IMR-90 (cell line): ENCODE measurements around the gene SRRM1. TPM values are rescaled to one million over a fixed set of nuclear protein-coding genes. Genes with fewer than 3 reads are reported as not detected.

Source experiments
- ATAC-seq: fragments of 200-7000 bp; cut with Tn5 transposase; 2 replicates; pipeline ENCODE4 v1.9.1; 2020; ENCODE audit warnings: low read depth, mild to moderate bottlenecking, moderate library complexity
- BruUV-seq: library from RNA; stranded (reverse); fragments of 400-500 nt; replicated peaks from 2 replicates; lab custom pipeline; 2021; lab: Mats Ljungman, UMichigan
- CTCF ChIA-PET: fragments of 300-600 bp; formaldehyde crosslinking; extraction: SDS; loops from one replicate; lab custom pipeline; 2021; ENCODE audit warnings: antibody characterized with exemption; lab: Yijun Ruan, JAX
- POLR2A ChIA-PET: fragments of 300-600 bp; sonication (Branson Sonifier 250); formaldehyde crosslinking; loops from one replicate; lab custom pipeline; 2022; ENCODE audit warnings: antibody characterized with exemption; ENCODE audit not compliant: unreplicated experiment; lab: Charles Lee
- DNase-seq: peaks from one replicate; pipeline ENCODE4 v3.0.0; 2013
- H2AFZ ChIP-seq: replicated peaks from 2 replicates; pipeline ENCODE3; 2013; ENCODE audit warnings: low read length, mild to moderate bottlenecking; ENCODE audit not compliant: poor library complexity
- H2AK5ac ChIP-seq: 2 replicates; pipeline ENCODE4 v1.6.1; 2013; ENCODE audit warnings: low read depth, low read length, inconsistent platforms
- H2AK9ac ChIP-seq: replicated peaks from 2 replicates; pipeline ENCODE3; 2013; ENCODE audit warnings: mild to moderate bottlenecking, low read depth, low read length, moderate library complexity; ENCODE audit not compliant: poor library complexity
- H2BK120ac ChIP-seq: 2 replicates; pipeline ENCODE4 v1.6.1; 2013; ENCODE audit warnings: low read depth, low read length, inconsistent platforms
- H2BK15ac ChIP-seq: 3 replicates; pipeline ENCODE4 v1.6.1; 2013; ENCODE audit warnings: low read depth, low read length, inconsistent platforms
- H2BK20ac ChIP-seq: 2 replicates; pipeline ENCODE4 v1.6.1; 2013; ENCODE audit warnings: low read depth, mild to moderate bottlenecking, inconsistent platforms, low read length, moderate library complexity
- H2BK5ac ChIP-seq: 2 replicates; pipeline ENCODE4 v1.6.1; 2013; ENCODE audit warnings: mild to moderate bottlenecking, low read depth, low read length, inconsistent platforms; ENCODE audit not compliant: poor library complexity, severe bottlenecking
- H3K14ac ChIP-seq: replicated peaks from 2 replicates; pipeline ENCODE4 v1.6.1; 2013; ENCODE audit warnings: low read depth, low read length, inconsistent platforms
- H3K18ac ChIP-seq: 2 replicates; pipeline ENCODE4 v1.6.1; 2013; ENCODE audit warnings: low read depth, low read length, control low read depth
- H3K23ac ChIP-seq: 2 replicates; pipeline ENCODE4 v1.6.1; 2013; ENCODE audit warnings: low read depth, low read length, inconsistent platforms
- H3K27ac ChIP-seq: 2 replicates; pipeline ENCODE4 v1.5.1; 2013; ENCODE audit warnings: mild to moderate bottlenecking, control low read depth, low read length; ENCODE audit not compliant: insufficient read depth
- H3K27me3 ChIP-seq: 2 replicates; pipeline ENCODE4 v1.6.1; 2013; ENCODE audit warnings: low read length; ENCODE audit not compliant: control insufficient read depth, insufficient read depth
- H3K36me3 ChIP-seq: 2 replicates; pipeline ENCODE4 v1.6.1; 2013; ENCODE audit warnings: low read length, mixed read lengths; ENCODE audit not compliant: control insufficient read depth, insufficient read depth
- H3K4ac ChIP-seq: 2 replicates; pipeline ENCODE4 v1.6.1; 2013; ENCODE audit warnings: low read depth, low read length, inconsistent platforms
- H3K4me1 ChIP-seq: 2 replicates; pipeline ENCODE4 v1.6.1; 2013; ENCODE audit warnings: low read length, mixed read lengths; ENCODE audit not compliant: control insufficient read depth, insufficient read depth
- H3K4me2 ChIP-seq: 2 replicates; pipeline ENCODE4 v1.6.1; 2013; ENCODE audit warnings: low read depth, mild to moderate bottlenecking, control low read depth, low read length, moderate library complexity
- H3K4me3 ChIP-seq: 2 replicates; pipeline ENCODE4 v1.5.1; 2013; ENCODE audit warnings: low read depth, mild to moderate bottlenecking, control low read depth, low read length, moderate library complexity; ENCODE audit not compliant: insufficient read depth
- H3K56ac ChIP-seq: 2 replicates; pipeline ENCODE4 v1.6.1; 2013; ENCODE audit warnings: low read length, inconsistent platforms; ENCODE audit not compliant: insufficient read depth; ENCODE audit errors: extremely low read depth
- H3K79me1 ChIP-seq, 2 experiments: 2 replicates each; pipeline ENCODE4 v1.6.1; 2013; ENCODE audit warnings: low read length in 2 of 2, inconsistent platforms in 1 of 2, low read depth in 1 of 2
- H3K9ac ChIP-seq: 2 replicates; pipeline ENCODE4 v1.6.1; 2013; ENCODE audit warnings: low read depth, low read length, control low read depth
- H3K9me1 ChIP-seq: 2 replicates; pipeline ENCODE4 v1.6.1; 2013; ENCODE audit warnings: low read length, inconsistent platforms; ENCODE audit not compliant: insufficient read depth
- H3K9me3 ChIP-seq: 2 replicates; pipeline ENCODE4 v1.6.1; 2013; ENCODE audit warnings: low read length; ENCODE audit not compliant: control insufficient read depth, insufficient read depth
- H4K20me1 ChIP-seq: 2 replicates; pipeline ENCODE4 v1.6.1; 2013; ENCODE audit warnings: low read length, inconsistent platforms; ENCODE audit not compliant: insufficient read depth
- H4K5ac ChIP-seq: 2 replicates; pipeline ENCODE4 v1.6.1; 2013; ENCODE audit warnings: mild to moderate bottlenecking, low read depth, low read length, control low read depth
- H4K8ac ChIP-seq, 2 experiments: 2 replicates each; pipeline ENCODE4 v1.6.1; 2013; ENCODE audit warnings: low read depth in 2 of 2, low read length in 2 of 2, control low read depth in 1 of 2, inconsistent platforms in 1 of 2
- H4K91ac ChIP-seq: 2 replicates; pipeline ENCODE4 v1.6.1; 2013; ENCODE audit warnings: low read depth, low read length, inconsistent platforms; ENCODE audit not compliant: insufficient read depth
- CHD1 ChIP-seq: IDR thresholded peaks from 2 replicates; pipeline ENCODE4 v1.6.1; 2012; ENCODE audit warnings: low read depth, low read length, improper control_type of control experiment
- CTCF ChIP-seq: conservative IDR thresholded peaks from 2 replicates; pipeline ENCODE4 v1.5.1; 2012; ENCODE audit warnings: mild to moderate bottlenecking, low read depth, low read length, improper control_type of control experiment
- ELK1 ChIP-seq: fragments of 150-350 bp; IDR thresholded peaks from 2 replicates; pipeline ENCODE4 v1.6.1; 2016; ENCODE audit warnings: low read depth, mild to moderate bottlenecking, low read length, moderate library complexity, borderline replicate concordance
- FOS ChIP-seq: fragments of 150-350 bp; IDR thresholded peaks from 2 replicates; pipeline ENCODE4 v1.6.1; 2016; ENCODE audit warnings: low read depth, low read length
- MAFK ChIP-seq: IDR thresholded peaks from 2 replicates; pipeline ENCODE4 v1.6.1; 2012; ENCODE audit warnings: low read depth, low read length, improper control_type of control experiment
- MAZ ChIP-seq: IDR thresholded peaks from 2 replicates; pipeline ENCODE4 v1.6.1; 2012; ENCODE audit warnings: low read depth, mild to moderate bottlenecking, low read length, improper control_type of control experiment, moderate library complexity, borderline replicate concordance
- NFE2L2 ChIP-seq: fragments of 150-350 bp; IDR thresholded peaks from 2 replicates; pipeline ENCODE4 v1.6.1; 2016; ENCODE audit warnings: low read depth, mild to moderate bottlenecking, low read length
- POLR2A ChIP-seq: IDR thresholded peaks from 2 replicates; pipeline ENCODE4 v1.6.1; 2012; ENCODE audit warnings: mild to moderate bottlenecking, low read depth, low read length
- RCOR1 ChIP-seq: IDR thresholded peaks from 2 replicates; pipeline ENCODE4 v1.6.1; 2012; ENCODE audit warnings: mild to moderate bottlenecking, low read length, improper control_type of control experiment; ENCODE audit not compliant: insufficient replicate concordance
- RFX5 ChIP-seq: IDR thresholded peaks from 2 replicates; pipeline ENCODE4 v1.8.0; 2012; ENCODE audit warnings: low read depth, mild to moderate bottlenecking, low read length, moderate library complexity
- WGBS, 2 experiments: methylation state at CpG; one replicate each; pipeline versions ENCODE4 v1.1.5 to v1.1.7; 2013; ENCODE audit warnings: missing lambda C conversion rate in 2 of 2; ENCODE audit not compliant: insufficient read length in 1 of 2; ENCODE audit errors: extremely low coverage in 2 of 2; 5-methylcytosine and 5-hydroxymethylcytosine counted together
- dilution Hi-C: fragments of 300-500 bp; cut with HindIII; formaldehyde crosslinking; loops from one replicate; pipeline ENCODE4 v1.14.3; 2018; ENCODE audit warnings: low sequenced_read_pairs; ENCODE audit not compliant: unreplicated experiment
- in situ Hi-C: fragments of 300-500 bp; cut with MboI; formaldehyde crosslinking; loops from 3 replicates; pipeline ENCODE4 v1.14.3; 2019; ENCODE audit warnings: low sequenced_read_pairs, inconsistent platforms, mixed read lengths
- intact Hi-C: fragments of 100-400 bp; cut with micrococcal nuclease; formaldehyde crosslinking; loops from 2 replicates; pipeline ENCODE4 v1.10.0; 2022
- polyA plus RNA-seq, 3 experiments: library from polyadenylated mRNA; depleted of rRNA; stranded (reverse); fragments of >200 nt; gene quantifications; 2 replicates each; pipeline ENCODE4 v1.2.3, GENCODE V29; 2012; ENCODE audit warnings: low replicate concordance in 1 of 3
- total RNA-seq: library from RNA; depleted of rRNA; stranded (reverse); fragments of >200 nt; gene quantifications from 2 replicates; pipeline ENCODE4 v1.2.3, GENCODE V29; 2012

SRRM1 gene
- total and polyA plus RNA-seq, 2 of the 4 experiments (the other 2 are of a cell fraction): 13.6 to 94.1 TPM

- H4K20me1 ChIP-seq: peaks cover 10% of the 10 kb centered on the region; the same call in 1 of the 2 replicates
- no peak overlapping the region for H4K5ac ChIP-seq
- no peak overlapping the region for H3K14ac ChIP-seq
- H3K56ac ChIP-seq: no peak overlapping the region
- no peaks in the 10 kb centered on the region for H3K27me3 ChIP-seq
- BruUV-seq: no TSS peak
- DNase-seq (no peak), ATAC-seq (no peak)
- dilution Hi-C loops: loop anchor here (25.0 kb wide), 1 partner anchor 560 kb away; no protein-coding TSS in a partner anchor
- no peak overlapping the region for H2AK5ac ChIP-seq
- no peak overlapping the region for H4K91ac ChIP-seq
- no CpG with 5 or more reads among the region's 13 CpGs for WGBS, 2 experiments
- no peak overlapping the region for H3K4me2 ChIP-seq
- H2AFZ ChIP-seq: no peak overlapping the region
- no peak overlapping the region for H4K8ac ChIP-seq
- no peaks in the 10 kb centered on the region for H3K9me3 ChIP-seq
- H3K36me3 ChIP-seq: peaks cover 62% of the 10 kb centered on the region
- no peak overlapping the region for H3K27ac ChIP-seq
- no peak overlapping the region for H2AK9ac ChIP-seq
- TF ChIP-seq RFX5 (no peak), ELK1 (no peak), MAZ (no peak), POLR2A (no peak), CTCF (no peak), RCOR1 (no peak), FOS (no peak), NFE2L2 (no peak), CHD1 (no peak), MAFK (no peak)
- no peaks in the 10 kb centered on the region for H3K9me1 ChIP-seq
- no peak overlapping the region for H3K18ac ChIP-seq
- no peak overlapping the region for H2BK5ac ChIP-seq
- no peak overlapping the region for H2BK120ac ChIP-seq
- in situ Hi-C loops: no loop called here
- no peak overlapping the region for H2BK15ac ChIP-seq
- ChIA-PET CTCF (no interaction called here), POLR2A (no interaction called here)
- H3K4me1 ChIP-seq: no peaks in the 10 kb centered on the region
- H3K9ac ChIP-seq: no peak overlapping the region
- H3K23ac ChIP-seq: no peak overlapping the region
- peaks cover 26 to 46% of the 10 kb centered on the region in 2 experiments for H3K79me1 ChIP-seq
- H3K4ac ChIP-seq: no peak overlapping the region
- H3K4me3 ChIP-seq: no peak overlapping the region
- intact Hi-C loops: no loop called here
- H2BK20ac ChIP-seq: no peak overlapping the region
These were observed 9.3 kb downstream of the SRRM1 start for GRCh38 chr1:24652382-24652781.
